ENCODE results near the gene DDX10. TPM values are rescaled to one million over a fixed set of nuclear protein-coding genes. Genes with fewer than 3 reads are reported as not detected.

DDX10 gene
- total RNA-seq, 1 donor from 2014 or later = 32.2 TPM

DNA sequence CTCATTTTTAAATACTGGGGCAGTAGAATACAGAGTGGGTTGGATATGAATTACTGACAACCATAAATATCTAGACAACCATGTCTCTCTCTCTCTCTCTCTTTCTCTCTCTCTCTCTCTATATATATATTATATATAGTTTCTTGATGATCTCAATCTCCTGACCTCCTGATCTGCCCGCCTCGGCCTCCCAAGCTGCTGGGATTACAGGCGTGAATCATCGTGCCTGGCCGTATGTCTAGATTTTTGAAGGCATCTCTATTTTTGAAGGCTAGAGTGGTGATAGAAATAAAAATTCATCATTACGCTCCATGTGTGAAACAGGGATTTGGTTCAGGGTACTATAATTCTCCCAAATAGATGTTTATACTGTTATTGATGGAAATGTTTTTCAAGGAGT is 84.1 kb downstream of the DDX10 start:
- H3K27me3 Mint-ChIP-seq (ENCODE audit: low read depth, unreplicated experiment) = no peaks in the 10 kb centered on the region
- H3K4me1 Mint-ChIP-seq (ENCODE audit: low read depth, unreplicated experiment) = no peaks in the 10 kb centered on the region
- DNase-seq (ENCODE audit: low read depth) (no peak), FAIRE-seq (no peak)
- Histone ChIP-seq H3K4me1 (ENCODE audit: insufficient read depth, low read length) (no peaks in the 10 kb centered on the region), H3K27ac (ENCODE audit: low read depth, low read length) (no peak overlapping the region), H2AFZ (ENCODE audit: low read depth, low read length) (no peak overlapping the region), H3K9ac (ENCODE audit: low read length) (no peak overlapping the region), H3K36me3 (ENCODE audit: insufficient read depth, low read length) (no peaks in the 10 kb centered on the region), H3K4me3 (ENCODE audit: insufficient read depth, low read depth, low read length) (no peak overlapping the region), H3K27me3 (ENCODE audit: insufficient read depth, low read length) (no peaks in the 10 kb centered on the region), H3K9me3 (ENCODE audit: insufficient read depth, low read depth, low read length) (no peaks in the 10 kb centered on the region), H3K79me2 (ENCODE audit: insufficient read depth, low read length) (peaks cover 32% of the 10 kb centered on the region), H3K4me2 (ENCODE audit: low read length) (no peak overlapping the region), H4K20me1 (ENCODE audit: insufficient read depth, low read length) (no peaks in the 10 kb centered on the region)
- H3K27ac Mint-ChIP-seq (ENCODE audit: unreplicated experiment) = no peak overlapping the region
- no peak overlapping the region for H3K4me3 Mint-ChIP-seq (ENCODE audit: unreplicated experiment)
- H3K36me3 Mint-ChIP-seq (ENCODE audit: low read depth, unreplicated experiment) = no peaks in the 10 kb centered on the region
- H3K9me3 Mint-ChIP-seq (ENCODE audit: unreplicated experiment) = no peaks in the 10 kb centered on the region
- no peak for TF ChIP-seq CTCF (IDR thresholded peaks at IDR 0.05; ENCODE audit: insufficient read depth, low read depth, low read length)
- no peak for TF ChIP-seq EZH2 (IDR thresholded peaks at IDR 0.05; ENCODE audit: insufficient read depth, low read length)

DNA sequence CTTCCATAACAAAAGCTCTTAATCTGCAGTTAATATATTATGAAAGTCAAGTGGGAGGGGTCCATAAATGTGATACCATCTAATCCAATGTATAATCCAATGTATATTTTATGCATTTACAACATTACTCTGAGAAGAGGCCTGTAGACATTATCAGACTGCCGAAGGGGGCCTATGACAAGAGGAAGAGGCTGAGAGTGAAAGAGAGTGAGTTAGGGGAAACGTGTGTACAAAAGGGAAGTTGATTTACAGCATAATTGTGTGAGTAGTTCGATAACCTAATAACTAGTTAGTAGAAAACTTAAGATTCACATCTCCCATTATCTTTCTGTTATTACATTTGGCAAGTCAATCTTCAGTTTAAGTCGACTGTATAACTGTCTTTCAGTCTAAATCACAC is 86.6 kb downstream of the DDX10 start:
- peaks cover 40% of the 10 kb centered on the region for H3K79me2 ChIP-seq (ENCODE audit: insufficient read depth, low read length)
- TF ChIP-seq CTCF (IDR thresholded peaks at IDR 0.05; ENCODE audit: insufficient read depth, low read depth, low read length) (no peak), EZH2 (IDR thresholded peaks at IDR 0.05; ENCODE audit: insufficient read depth, low read length) (no peak)
- Mint-ChIP-seq H3K27me3 (ENCODE audit: low read depth, unreplicated experiment) (no peaks in the 10 kb centered on the region), H3K9me3 (ENCODE audit: unreplicated experiment) (no peaks in the 10 kb centered on the region), H3K4me1 (ENCODE audit: low read depth, unreplicated experiment) (peaks cover 13% of the 10 kb centered on the region), H3K27ac (ENCODE audit: unreplicated experiment) (no peak overlapping the region), H3K4me3 (ENCODE audit: unreplicated experiment) (no peak overlapping the region), H3K36me3 (ENCODE audit: low read depth, unreplicated experiment) (no peaks in the 10 kb centered on the region)
- no peak overlapping the region for H3K4me2 ChIP-seq (ENCODE audit: low read length)
- DNase-seq (ENCODE audit: low read depth) (no peak), FAIRE-seq (no peak)
- no peaks in the 10 kb centered on the region for H3K27me3 ChIP-seq (ENCODE audit: insufficient read depth, low read length)
- H4K20me1 ChIP-seq (ENCODE audit: insufficient read depth, low read length) = peaks cover 4% of the 10 kb centered on the region
- no peak overlapping the region for H2AFZ ChIP-seq (ENCODE audit: low read depth, low read length)
- H3K9me3 ChIP-seq (ENCODE audit: insufficient read depth, low read depth, low read length) = no peaks in the 10 kb centered on the region
- H3K4me3 ChIP-seq (ENCODE audit: insufficient read depth, low read depth, low read length) = no peak overlapping the region
- no peaks in the 10 kb centered on the region for H3K4me1 ChIP-seq (ENCODE audit: insufficient read depth, low read length)
- no peaks in the 10 kb centered on the region for H3K36me3 ChIP-seq (ENCODE audit: insufficient read depth, low read length)
- no peak overlapping the region for H3K27ac ChIP-seq (ENCODE audit: low read depth, low read length)
- H3K9ac ChIP-seq (ENCODE audit: low read length) = no peak overlapping the region

- Histone ChIP-seq H3K9ac (ENCODE audit: low read length) (no peak overlapping the region), H3K9me3 (ENCODE audit: insufficient read depth, low read depth, low read length) (no peaks in the 10 kb centered on the region), H3K27ac (ENCODE audit: low read depth, low read length) (no peak overlapping the region), H3K4me1 (ENCODE audit: insufficient read depth, low read length) (no peaks in the 10 kb centered on the region), H2AFZ (ENCODE audit: low read depth, low read length) (no peak overlapping the region), H3K79me2 (ENCODE audit: insufficient read depth, low read length) (peaks cover 46% of the 10 kb centered on the region), H4K20me1 (ENCODE audit: insufficient read depth, low read length) (peaks cover 4% of the 10 kb centered on the region), H3K4me2 (ENCODE audit: low read length) (no peak overlapping the region), H3K36me3 (ENCODE audit: insufficient read depth, low read length) (no peaks in the 10 kb centered on the region), H3K27me3 (ENCODE audit: insufficient read depth, low read length) (no peaks in the 10 kb centered on the region), H3K4me3 (ENCODE audit: insufficient read depth, low read depth, low read length) (no peak overlapping the region)
- H3K4me3 Mint-ChIP-seq (ENCODE audit: unreplicated experiment) = no peak overlapping the region
- H3K9me3 Mint-ChIP-seq (ENCODE audit: unreplicated experiment) = no peaks in the 10 kb centered on the region
- H3K27ac Mint-ChIP-seq (ENCODE audit: unreplicated experiment) = no peak overlapping the region
- H3K27me3 Mint-ChIP-seq (ENCODE audit: low read depth, unreplicated experiment) = no peaks in the 10 kb centered on the region
- TF ChIP-seq EZH2 (IDR thresholded peaks at IDR 0.05; ENCODE audit: insufficient read depth, low read length) = no peak
- TF ChIP-seq CTCF (IDR thresholded peaks at IDR 0.05; ENCODE audit: insufficient read depth, low read depth, low read length) = no peak
- H3K4me1 Mint-ChIP-seq (ENCODE audit: low read depth, unreplicated experiment) = peaks cover 13% of the 10 kb centered on the region
- DNase-seq (ENCODE audit: low read depth) (no peak), FAIRE-seq (peak; percentile 26)
- H3K36me3 Mint-ChIP-seq (ENCODE audit: low read depth, unreplicated experiment) = no peaks in the 10 kb centered on the region
Observed at GRCh38 chr11:108752297-108752751, 87.5 kb downstream of the DDX10 start.
